NCI-H1105 (cell line): ENCODE results near the gene NPC1L1.

Experiments
- DNase-seq: peaks from one replicate; lab custom pipeline; 2025; lab: John Stamatoyannopoulos, UW

Gene NPC1L1, protein sequence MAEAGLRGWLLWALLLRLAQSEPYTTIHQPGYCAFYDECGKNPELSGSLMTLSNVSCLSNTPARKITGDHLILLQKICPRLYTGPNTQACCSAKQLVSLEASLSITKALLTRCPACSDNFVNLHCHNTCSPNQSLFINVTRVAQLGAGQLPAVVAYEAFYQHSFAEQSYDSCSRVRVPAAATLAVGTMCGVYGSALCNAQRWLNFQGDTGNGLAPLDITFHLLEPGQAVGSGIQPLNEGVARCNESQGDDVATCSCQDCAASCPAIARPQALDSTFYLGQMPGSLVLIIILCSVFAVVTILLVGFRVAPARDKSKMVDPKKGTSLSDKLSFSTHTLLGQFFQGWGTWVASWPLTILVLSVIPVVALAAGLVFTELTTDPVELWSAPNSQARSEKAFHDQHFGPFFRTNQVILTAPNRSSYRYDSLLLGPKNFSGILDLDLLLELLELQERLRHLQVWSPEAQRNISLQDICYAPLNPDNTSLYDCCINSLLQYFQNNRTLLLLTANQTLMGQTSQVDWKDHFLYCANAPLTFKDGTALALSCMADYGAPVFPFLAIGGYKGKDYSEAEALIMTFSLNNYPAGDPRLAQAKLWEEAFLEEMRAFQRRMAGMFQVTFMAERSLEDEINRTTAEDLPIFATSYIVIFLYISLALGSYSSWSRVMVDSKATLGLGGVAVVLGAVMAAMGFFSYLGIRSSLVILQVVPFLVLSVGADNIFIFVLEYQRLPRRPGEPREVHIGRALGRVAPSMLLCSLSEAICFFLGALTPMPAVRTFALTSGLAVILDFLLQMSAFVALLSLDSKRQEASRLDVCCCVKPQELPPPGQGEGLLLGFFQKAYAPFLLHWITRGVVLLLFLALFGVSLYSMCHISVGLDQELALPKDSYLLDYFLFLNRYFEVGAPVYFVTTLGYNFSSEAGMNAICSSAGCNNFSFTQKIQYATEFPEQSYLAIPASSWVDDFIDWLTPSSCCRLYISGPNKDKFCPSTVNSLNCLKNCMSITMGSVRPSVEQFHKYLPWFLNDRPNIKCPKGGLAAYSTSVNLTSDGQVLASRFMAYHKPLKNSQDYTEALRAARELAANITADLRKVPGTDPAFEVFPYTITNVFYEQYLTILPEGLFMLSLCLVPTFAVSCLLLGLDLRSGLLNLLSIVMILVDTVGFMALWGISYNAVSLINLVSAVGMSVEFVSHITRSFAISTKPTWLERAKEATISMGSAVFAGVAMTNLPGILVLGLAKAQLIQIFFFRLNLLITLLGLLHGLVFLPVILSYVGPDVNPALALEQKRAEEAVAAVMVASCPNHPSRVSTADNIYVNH (N-terminal part only)

DNA sequence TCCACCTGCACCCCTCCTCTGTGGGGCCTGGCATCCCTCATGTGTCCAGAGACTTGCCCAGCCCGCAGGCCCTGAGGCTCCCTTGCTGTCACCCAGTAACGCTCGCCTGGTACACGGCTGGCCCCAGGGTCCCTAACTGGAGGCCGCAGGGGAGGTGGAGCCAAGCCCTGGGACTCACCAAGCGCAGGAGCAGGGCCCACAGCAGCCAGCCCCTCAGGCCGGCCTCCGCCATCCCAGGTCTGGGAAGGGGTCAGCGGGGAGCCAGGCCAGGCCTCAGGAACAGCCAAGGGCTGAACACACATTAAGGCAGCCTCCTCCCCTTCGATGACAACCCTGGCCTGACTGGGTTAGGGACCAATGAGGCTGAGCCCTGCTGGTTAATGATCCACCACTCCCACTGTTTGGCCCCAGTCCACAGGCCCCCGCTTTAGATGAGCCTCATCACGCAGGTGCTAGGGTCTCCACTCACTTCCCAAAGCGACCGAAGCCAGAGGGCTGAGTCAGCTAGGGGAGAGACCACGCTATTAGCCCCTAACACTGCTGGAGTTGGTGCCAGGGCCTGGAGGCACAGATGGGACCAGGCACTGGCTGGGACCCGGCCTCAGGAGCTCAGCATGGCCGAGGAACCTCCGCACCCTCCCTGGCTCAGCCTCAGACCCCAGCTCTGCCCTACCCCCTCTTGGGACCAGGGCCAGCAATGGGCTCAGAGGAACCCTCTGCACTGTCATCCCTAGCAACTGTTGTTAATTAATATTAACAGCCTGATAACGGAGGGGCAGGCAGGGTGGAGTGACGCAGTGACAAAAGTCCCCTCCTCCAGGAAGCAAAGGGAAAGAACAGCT lies at the start of gene NPC1L1:
NPC1L1 (minus strand) TSS at position 303 of the 842 bp plus-strand sequence; CDS start at position 232, 71 bp downstream.
- DNase-seq: no peak

DNA sequence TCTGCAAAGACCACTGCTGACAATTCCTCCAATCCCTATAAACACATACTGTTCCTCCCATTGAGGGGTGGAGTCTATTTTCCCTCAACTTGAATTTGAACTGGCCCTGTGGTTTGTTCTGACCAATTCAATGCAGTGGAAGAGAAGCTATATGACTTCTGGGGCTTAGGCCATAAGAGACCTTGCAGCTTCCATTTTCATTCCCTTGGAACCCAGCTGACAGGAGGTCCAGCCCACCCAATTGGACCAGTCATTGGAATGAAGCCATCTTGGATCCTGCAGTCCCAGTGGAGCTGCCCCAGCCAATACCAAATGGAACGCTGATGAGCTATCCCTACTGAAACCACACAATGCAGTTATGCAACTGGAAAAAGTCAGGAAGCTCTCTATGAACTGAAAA lies 49.8 kb upstream of the NPC1L1 start:
- DNase-seq: no peak

DNA sequence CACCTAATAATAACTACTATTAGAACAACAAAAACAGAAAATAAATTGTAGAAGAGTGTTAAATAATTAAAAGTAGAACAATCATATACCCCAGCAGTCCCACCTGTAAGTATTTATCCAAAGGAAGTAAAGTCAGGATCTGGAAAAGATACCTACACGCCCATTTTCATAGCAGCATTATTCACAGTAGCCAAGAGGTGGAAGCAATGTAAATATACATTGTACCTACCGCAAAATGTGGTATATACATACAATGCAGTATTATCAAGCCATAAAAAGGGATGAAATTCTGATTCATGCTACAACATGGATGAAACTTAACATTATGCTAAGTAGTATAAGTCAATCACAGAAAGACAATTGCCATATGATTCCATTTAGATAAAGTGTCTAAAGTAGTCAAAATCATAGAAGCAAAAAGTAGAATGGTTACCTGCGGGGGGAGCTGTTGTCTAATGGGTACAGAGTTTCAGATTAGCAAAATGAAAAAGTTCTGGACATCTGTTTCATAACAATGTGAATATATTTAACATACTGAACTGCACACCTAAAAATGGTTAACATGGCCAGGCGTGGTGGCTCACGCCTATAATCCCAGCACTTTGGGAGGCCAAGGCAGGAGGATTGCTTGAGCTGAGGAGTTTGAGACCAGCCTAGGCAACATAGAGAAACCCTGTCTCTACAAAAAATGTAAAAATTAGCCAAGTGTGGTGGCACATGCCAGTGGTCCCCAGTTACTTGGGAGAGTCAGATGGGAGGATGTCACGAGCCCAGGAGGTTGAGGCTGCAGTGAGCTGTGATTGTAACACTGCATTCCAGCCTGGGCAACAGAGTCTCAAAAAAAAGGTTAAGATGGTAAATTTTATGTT lies 46.9 kb upstream of the NPC1L1 start:
- peak; percentile 26 for DNase-seq

DNA sequence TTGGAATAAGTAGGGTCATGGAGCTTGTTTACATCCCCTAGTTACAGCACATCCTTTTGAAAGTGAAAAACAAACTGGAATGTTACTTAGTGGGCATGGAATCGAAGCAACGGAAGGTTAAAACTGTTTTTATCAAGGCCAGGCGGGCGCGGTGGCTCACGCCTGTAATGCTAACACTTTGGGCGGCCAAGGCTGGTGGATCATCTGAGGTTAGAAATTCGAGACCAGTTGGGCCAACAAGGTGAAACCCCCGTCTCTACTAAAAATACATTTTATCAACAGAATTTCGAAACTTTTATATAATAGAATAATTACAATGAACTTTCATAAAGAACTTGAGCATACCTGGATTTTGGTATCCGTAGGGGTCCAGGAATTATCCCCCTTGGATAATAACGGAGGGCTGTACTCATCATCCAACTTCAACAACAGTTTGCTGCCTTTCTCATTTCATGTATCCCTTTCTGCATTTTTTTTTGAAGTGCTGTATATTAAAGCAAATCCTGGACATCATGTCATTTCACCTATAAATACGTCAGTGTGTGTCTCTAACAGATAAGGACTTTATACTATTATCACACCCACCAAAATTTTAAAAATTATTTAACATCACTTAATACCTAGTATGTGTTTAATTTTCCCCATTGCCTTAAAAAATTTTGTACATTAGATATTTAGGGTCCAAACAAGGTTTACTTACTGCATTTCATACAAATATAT lies 42.2 kb upstream of the NPC1L1 start:
- no peak for DNase-seq

DNA sequence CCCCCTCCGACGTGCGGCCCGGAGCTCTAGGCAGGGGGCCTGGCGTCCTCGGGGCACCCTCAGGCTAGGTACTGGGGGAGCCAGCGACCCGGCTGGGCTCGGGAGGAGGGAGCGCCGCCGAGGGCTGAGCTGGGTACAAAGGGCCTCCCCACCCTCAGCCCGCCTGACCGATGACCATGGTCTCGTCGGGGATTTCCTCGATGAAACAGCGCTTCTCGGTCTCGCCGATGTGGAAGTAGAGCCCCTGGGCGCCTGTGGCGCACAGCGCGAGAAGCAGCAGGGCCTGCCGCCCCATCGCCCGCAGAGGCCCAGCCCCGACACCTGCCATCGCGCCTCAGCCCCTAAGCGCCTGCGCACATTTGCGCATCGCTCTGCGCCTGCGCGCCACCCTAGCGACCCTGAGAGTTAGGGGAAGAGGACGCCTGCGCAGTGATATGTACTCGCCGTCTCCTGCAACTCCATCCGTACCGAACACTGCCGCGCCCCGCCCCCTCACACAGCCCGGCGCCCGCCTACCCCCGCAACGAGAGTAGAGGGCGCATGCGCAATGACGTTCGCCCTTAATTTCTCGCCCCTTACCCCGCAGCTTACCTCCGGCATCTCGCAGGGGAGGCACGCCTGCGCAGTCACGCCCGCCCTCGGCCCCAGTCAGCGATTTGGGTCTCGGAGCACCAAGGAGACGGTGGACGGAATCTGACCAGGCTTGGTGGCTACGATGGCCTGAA lies 40.9 kb upstream of the NPC1L1 start, which contains the start of gene TMED4:
TMED4 (minus strand) TSS at position 353 of the 725 bp plus-strand sequence; CDS start at position 328, 25 bp downstream.
- DNase-seq: peak; percentile 99

DNA sequence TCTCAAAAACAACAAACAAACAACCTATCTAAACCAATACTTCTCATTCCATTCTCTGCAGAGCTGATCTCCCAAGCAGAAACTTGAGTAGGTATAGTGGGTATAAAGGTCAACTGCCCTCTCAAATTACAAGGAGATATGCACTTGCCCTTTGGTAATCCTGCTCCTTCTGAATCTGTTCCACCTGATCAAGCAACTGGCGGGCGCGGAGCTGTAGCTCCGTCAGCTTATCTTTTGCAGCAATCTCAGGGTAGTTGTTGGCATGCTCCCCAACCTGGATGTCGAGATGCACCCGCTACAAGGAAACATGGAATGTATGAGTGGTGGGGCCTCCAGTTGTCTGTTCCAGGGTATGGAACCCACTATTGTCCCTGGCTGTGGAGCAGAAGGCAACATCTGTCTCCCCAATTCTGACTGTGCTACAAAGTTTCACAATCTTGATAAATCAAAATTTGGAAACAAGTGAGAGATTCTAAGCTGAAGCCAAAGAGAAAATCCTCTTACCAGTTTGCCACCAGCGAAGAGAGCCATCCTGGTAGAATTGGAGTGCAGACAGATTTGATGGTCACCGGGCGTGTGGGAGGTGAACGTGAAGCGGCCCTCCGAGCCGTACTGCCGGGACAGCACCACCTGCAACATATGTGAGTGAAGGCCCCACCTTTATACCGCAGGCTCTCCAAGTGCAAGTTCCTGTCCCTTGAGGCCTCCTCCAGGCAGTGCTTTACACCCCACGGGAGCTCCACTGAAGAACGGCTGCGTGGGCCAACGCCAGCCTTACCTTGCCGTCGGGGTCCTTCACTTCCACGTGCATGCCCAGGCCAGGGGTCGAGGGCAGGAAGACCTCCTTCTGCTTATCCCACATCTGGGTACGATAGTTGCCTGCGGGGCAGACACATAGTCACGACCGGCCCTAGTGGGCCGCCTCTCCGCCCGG lies 40.1 kb upstream of the NPC1L1 start:
- DNase-seq: no peak

DNA sequence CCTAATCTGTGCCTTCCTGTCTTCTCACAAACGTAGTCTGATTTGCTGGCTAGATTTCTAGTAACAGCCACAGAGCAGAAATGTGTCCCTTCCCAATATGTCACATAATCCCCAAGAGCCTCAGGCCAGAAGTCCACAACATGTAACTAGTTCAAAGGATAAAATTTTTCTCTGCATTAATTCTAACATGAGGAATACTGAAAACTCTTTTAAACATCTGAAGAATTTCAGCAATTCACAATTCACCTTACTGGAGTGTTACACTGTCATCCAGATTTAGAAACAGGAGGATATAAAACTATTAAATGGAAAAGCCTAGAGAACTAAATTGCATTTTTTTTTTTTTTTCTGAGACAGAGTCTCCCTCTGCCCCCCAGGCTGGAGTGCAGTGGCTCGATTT lies 35.1 kb upstream of the NPC1L1 start:
- DNase-seq: no peak

DNA sequence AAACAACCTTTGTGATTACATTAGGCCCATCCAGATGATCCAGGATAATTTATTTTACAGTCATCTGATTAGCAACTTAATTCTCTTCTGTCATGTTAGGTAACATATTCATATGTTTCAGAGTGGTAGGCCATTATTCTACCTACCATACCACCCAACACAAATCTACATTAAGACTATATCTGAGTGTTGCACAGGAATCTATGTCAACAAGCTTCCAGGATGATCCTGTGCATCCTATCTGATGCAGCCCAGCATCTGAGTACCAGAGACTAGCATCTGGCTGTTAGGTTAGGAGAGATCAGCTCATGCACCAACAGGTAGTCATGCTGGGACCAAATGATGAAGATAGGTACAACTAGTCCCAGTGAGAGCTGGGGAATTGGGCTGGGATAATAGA lies 33.9 kb upstream of the NPC1L1 start:
- no peak for DNase-seq

DNA sequence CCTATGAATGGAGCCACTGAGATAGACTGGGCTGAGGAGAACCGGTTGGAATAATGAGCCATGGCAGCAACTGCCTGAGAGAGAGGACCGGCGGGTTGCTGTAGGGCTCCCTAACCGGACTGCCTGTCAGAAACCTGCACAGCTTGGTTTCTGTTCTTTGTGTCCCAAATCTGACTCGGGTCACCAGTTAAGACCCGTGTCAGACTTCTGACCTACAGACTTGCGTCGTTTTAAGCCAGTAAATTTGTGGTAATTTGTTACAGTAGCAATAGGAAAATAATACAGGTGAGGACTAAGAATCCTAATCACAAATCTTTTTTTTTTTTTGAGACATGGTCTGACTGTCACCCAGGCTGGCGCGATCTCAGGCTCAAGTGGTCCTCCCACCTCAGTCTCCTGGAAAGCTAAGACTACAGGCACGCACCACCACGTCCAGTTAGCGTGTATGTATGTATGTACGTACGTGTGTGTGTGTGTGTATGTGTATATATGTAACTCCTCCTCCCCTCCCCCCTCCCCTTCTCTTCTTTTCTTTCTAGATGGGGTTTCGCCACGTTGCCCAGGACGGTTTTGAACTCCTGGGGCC lies 33.2 kb upstream of the NPC1L1 start:
- DNase-seq: peak; percentile 40

DNA sequence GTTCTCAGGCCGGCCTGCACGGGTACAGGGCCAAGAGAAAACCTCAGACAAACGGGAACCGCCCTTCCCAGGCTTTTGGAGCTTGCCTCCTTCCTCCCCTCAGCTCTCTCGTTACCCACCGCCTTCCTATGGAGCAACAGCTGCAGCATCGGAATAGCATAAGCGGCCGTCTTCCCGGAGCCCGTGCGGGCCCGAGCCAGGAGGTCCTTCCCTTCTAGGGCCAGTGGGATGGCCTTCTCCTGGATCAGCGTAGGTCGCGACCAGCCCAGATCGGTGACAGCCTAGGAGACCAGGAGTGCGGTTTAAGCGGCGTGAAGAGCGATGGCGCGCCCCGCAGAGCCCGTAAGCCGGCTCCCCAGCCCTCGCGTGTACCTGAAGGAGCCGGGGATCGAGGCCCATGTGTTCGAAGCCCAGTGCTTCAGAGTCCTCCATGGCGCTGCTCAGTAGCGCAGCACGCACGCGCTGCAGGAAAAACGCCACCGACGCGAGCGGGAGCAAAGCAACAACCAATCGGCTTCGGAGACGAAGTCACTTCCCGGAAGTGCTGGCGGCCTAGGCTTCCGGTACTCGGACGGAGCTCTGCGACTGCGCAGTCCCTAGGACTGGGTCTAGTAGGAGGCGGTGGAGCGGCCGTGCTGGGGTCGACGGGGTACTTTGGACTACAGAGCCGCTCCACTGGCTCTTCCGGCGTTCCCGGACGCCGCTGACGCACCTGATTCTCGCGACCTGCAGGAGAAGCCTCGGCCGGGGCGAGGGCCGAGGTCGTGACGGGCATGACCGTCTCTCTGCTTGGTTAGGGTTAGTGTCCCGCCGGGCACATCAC lies 32.5 kb upstream of the NPC1L1 start, which contains the start of gene DDX56:
DDX56 (minus strand) TSS at position 445 of the 823 bp plus-strand sequence; CDS start at position 432, 13 bp downstream.
- peak; percentile 96 for DNase-seq

DNA sequence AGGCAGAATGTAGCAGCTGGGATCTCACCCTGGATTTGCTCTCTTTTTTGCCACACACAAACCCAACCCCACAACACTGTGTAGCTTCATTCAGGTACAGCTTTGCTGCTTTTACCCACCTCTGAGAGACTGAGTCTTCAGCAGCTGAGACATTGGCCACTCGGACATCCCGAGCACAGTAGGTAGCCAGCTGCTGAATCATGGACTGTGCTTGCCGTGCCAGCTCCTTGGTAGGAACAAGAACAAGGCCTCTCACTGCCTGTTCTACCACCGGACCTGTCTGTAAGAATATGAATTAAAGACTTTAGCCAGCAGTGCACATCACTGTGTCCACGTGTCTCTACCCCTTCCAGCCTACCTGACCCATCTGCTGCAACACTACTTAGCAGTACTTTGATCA lies 31.6 kb upstream of the NPC1L1 start:
- DNase-seq: no peak

DNA sequence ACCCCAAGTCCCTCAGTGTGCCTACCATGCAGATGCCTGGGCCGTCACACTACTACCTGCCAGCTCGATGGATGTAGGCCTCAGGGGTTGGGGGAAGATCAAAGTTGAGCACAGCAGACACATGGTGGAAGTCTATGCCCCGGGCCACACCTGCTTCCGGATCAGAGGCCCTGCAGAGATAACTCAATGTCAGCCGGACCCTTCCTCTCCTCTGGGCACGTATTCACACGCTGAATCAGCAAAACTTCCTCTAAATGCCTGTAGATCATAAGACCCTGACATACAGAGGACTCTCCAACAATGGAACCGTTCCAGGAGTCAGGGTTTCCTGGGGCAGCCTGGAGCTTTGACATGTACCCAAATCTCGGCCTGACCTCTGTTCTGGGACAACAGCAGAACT lies 28.8 kb upstream of the NPC1L1 start:
- DNase-seq: no peak

DNA sequence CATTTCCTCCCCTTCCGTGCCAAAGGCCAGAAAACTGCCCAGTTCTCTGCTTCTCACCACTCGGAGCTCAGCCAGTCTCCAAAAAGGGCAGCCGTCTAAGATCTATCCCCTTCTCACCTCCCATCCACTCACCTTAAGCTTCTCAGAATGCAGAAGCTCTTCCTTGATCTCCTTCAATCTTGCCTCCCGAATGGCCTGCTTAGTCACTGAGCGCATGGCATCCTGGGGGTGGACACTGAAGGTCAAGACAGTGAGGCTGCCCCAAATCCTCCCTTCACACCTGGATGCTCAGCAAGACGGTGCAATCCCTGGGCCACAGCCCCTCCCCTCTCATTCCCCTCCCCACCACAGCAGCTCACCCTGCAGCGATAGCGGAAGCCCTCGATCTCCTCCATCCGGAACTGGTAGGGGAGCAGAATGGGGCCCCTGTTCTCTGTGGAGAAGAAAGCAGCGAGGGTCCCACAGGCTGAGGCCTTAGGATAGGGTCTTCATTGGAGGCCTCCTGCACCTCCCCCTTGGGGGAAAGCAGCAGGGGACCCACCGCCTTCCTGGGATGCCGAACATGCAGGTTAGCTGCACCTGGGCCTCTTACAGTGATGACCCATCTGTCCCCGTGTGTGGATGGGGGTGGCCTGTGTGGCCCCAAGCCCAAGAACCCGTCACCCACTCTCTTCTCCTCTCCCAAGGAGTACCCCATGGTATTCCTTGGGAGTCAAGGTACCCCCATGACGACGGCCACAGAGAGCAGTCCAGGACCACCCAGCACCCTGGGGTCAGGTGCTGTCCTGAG lies 27.8 kb upstream of the NPC1L1 start:
- DNase-seq: no peak

DNA sequence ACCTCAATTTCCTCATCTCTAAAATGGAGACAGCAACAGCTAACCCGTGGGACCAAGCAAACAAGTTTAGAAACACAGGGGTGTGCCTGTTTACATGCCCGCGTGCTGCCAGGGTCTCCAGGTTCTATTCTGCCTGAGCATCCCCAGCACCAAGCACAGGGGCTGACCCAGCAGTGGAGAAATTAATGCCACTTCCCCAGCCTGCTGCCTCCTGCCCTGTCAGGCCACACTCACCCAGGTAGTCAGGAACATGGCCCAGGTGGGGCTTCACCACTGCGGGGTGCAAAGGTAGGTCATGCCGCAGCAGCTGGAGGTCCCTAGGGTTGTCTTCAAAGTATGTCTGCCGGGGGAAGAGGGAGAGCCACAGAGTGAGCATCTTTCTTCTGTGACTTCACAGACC lies 26.8 kb upstream of the NPC1L1 start:
- no peak for DNase-seq

DNA sequence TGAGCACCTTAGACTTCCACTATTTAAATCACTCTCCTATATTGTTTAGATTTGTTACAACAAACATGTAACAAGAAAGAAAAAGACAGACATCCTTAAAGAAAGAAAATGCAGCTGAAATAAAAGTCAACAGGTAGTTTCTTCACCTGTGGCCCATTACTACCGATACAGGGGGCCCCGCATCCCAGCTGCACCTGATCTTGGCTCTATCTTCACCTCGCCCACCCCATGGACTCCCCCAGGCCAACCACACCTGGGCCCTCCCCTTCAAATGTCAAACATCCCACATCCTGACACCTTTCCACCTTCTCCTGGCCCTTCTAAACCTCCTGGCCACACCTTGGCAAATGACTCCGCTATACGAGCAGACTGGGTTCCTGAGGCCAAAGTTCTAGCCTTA lies 25.6 kb upstream of the NPC1L1 start:
- DNase-seq: no peak
